Esophagus squamous epithelium (tissue), 5 donors: ENCODE results near the gene FLNB. TPM values are rescaled to one million over a fixed set of nuclear protein-coding genes. Genes with fewer than 3 reads are reported as not detected.

Source experiments
- DNase-seq: peaks from one replicate; lab custom pipeline; 2025; lab: John Stamatoyannopoulos, UW
- H3K27ac ChIP-seq, 4 donors: fragments of 200-600 bp; sonication (generic); one replicate each; pipeline ENCODE4 v1.5.1; 2016 to 2019; ENCODE audit warnings: mild to moderate bottlenecking in 1 of 4
- H3K27me3 ChIP-seq, 4 donors: fragments of 200-600 bp; sonication (generic); 1 replicate in 3 of 4; 2 replicates in 1 of 4; pipeline versions ENCODE4 v1.5.1 to v1.6.0; 2017 to 2021; ENCODE audit warnings: antibody characterized with exemption in 1 of 4
- H3K36me3 ChIP-seq, 3 donors: fragments of 200-600 bp; sonication (generic); one replicate each; pipeline ENCODE4 v1.5.1; 2016 to 2019
- H3K4me1 ChIP-seq, 3 donors: fragments of 200-600 bp; sonication (generic); one replicate each; pipeline ENCODE4 v1.5.1; 2017 to 2019
- H3K4me3 ChIP-seq, 4 donors: fragments of 200-600 bp; sonication (generic); 1 replicate in 3 of 4; 2 replicates in 1 of 4; pipeline ENCODE4 v1.5.1; 2016 to 2019; ENCODE audit warnings: mild to moderate bottlenecking in 2 of 4, moderate library complexity in 1 of 4
- H3K9me3 ChIP-seq, 3 donors: fragments of 200-600 bp; sonication (generic); one replicate each; pipeline ENCODE4 v1.5.1; 2016 to 2019
- CTCF ChIP-seq, 6 experiments: fragments of 450-650 bp in 4 of 6; fragments of 200-600 bp in 2 of 6; sonication (generic) in 2 of 6; IDR thresholded peaks; one replicate each; pipeline ENCODE4 v1.5.1; 2016 to 2019; ENCODE audit warnings: antibody characterized with exemption in 6 of 6, mild to moderate bottlenecking in 4 of 6, moderate library complexity in 4 of 6
- POLR2A ChIP-seq, 4 donors: fragments of 450-650 bp; IDR thresholded peaks; one replicate each; pipeline ENCODE4 v1.6.1; 2017; ENCODE audit warnings: antibody characterized with exemption in 4 of 4, mild to moderate bottlenecking in 4 of 4, moderate library complexity in 3 of 4
- WGBS, 2 donors: methylation state at CpG; one replicate each; pipeline ENCODE4 v1.1.5; 2018; 5-methylcytosine and 5-hydroxymethylcytosine counted together
- intact Hi-C: fragments of 100-400 bp; cut with DNase I; formaldehyde crosslinking; loops from one replicate; pipeline ENCODE4 v1.15.0; 2022
- total RNA-seq, 4 donors: library from RNA; depleted of rRNA; stranded (reverse); fragments of >200 nt; gene quantifications; one replicate each; pipeline ENCODE4 v1.1.0, GENCODE V29; 2016
- donor health status: DM: yes; HTN: yes; CAD: no.

FLNB gene
- total RNA-seq, 4 donors from 2014 or later, result 65.4 to 77.0 (median 71.5) TPM

DNA sequence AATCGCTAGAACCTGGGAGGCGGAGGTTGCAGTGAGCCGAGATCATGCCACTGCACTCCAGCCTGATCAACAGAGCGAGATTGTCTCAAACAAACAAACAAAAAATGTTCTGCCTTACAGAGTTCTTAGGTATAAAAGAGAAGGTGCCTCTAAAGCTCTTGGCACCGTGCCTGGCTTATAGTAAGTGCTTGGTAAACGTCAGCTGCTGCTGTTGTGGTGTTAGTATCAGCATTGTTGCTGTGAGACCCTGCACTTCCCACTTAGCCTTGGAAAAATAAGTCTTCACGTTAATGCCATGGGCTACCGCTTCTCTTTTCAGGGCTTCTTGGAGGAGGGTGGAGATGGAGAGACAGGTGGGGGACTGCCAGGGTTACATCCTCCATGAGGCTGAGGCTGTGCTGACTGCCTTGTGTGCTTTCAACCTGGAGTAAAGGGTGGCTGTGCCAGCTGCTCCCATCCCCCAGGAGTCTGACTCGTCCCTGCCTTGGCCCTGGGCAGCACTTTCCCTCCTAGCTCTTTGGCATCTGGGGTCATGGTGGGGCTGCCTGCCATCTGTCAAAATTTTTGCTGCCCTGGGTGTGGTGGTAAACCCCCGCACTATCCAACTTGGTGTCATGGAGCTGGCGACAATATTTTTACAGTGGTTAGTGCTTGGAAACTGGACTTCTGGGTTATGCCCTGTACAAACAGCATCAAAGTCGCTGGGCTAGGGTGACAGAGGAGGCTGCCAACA, 17.8 kb downstream of the FLNB start:
- intact Hi-C loops, result no loop called here
- Histone ChIP-seq H3K4me1 (peaks cover 17 to 62% (median 48%) of the 10 kb centered on the region in 3 donors), H3K9me3 (no peaks in the 10 kb centered on the region), H3K36me3 (no peaks in the 10 kb centered on the region), H3K27me3 (no peaks in the 10 kb centered on the region), H3K4me3 (peak overlapping the region in 1 of 4 donors; percentile 38), H3K27ac (peak overlapping the region; percentile 29 to 86 (median 78))
- TF ChIP-seq POLR2A (IDR thresholded peaks at IDR 0.05) (no peak), CTCF (IDR thresholded peaks at IDR 0.05) (no peak)
- no peak for DNase-seq
- WGBS, 2 donors, result 35 to 40% methylated on average over 10 to 12 of the region's 12 CpGs

GRCh38 chr3:58026598-58026997, 18.4 kb downstream of the FLNB start:
- WGBS, 2 donors, result 17 to 34% methylated on average over 4 to 7 of the region's 7 CpGs
- H3K27ac ChIP-seq, result peak overlapping the region; percentile 31 to 86 (median 78)
- H3K4me1 ChIP-seq, result peaks cover 13 to 56% (median 42%) of the 10 kb centered on the region in 3 donors
- no peaks in the 10 kb centered on the region for H3K36me3 ChIP-seq
- H3K9me3 ChIP-seq, result no peaks in the 10 kb centered on the region
- TF ChIP-seq POLR2A (IDR thresholded peaks at IDR 0.05) (no peak), CTCF (IDR thresholded peaks at IDR 0.05) (peak in 2 of 6 experiments; percentile 22 to 40)
- H3K27me3 ChIP-seq, result no peaks in the 10 kb centered on the region
- intact Hi-C loops, result no loop called here
- H3K4me3 ChIP-seq, result peak overlapping the region in 1 of 4 donors; percentile 38
- DNase-seq, result no peak

DNA sequence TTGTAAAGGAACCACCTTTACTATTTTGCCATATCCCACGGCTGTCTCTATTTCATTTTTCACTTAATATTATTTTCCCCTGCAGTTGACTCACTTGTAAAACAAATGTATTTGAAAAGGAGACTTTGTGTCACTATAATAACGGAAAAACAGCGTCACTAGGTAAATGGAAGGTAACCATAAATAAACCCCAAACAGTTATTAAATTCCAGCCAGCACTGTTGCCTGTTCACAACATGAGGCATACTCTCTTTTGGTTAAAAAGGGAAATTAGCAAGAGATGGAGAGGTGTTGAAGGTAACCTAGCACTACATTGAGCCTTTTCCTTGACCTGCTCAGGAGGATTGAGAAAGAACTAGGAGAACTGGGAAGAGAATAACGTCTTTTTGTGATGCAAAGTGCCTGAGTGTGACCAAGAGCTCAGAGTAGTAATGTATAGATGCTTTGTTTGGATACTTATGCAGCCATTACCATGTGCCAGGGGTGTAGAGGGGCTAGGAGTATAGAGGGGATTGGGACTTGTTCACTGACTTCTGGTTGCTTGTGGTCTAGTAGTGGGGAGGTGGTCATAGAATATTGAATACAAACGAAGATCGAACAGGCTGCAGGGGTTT, 19.6 kb downstream of the FLNB start:
- Histone ChIP-seq H3K4me3 (no peak overlapping the region), H3K27ac (peak overlapping the region in 3 of 4 donors; percentile 10 to 79 (median 76)), H3K36me3 (no peaks in the 10 kb centered on the region), H3K9me3 (no peaks in the 10 kb centered on the region), H3K27me3 (no peaks in the 10 kb centered on the region), H3K4me1 (peaks cover 13 to 44% (median 33%) of the 10 kb centered on the region in 3 donors)
- 60 to 70% methylated on average over 6 of the region's 6 CpGs for WGBS, 2 donors
- intact Hi-C loops, result no loop called here
- TF ChIP-seq CTCF (IDR thresholded peaks at IDR 0.05) (no peak), POLR2A (IDR thresholded peaks at IDR 0.05) (no peak)
- no peak for DNase-seq

DNA sequence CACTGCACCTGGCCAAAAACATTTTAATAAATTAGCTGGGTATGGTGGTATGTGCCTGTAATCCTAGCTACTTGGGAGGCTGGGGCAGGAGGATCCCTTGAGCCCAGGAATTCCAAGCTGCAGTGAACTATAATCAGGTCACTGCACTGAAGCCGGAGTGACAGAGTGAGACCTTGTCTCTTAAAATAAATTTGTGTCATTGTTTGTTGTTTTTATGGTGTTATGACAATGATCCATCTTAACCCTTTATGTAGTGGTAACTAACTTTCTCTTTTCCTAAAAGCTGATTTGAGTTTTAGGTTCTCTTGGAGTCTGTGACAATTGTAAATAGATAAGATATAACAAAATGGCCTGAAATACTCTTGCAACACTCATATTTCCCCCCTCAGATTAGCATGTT, 20.7 kb downstream of the FLNB start:
- intact Hi-C loops, result no loop called here
- no peaks in the 10 kb centered on the region for H3K9me3 ChIP-seq
- no peaks in the 10 kb centered on the region for H3K36me3 ChIP-seq
- H3K27ac ChIP-seq, result peak overlapping the region in 1 of 4 donors; percentile 9
- peaks cover 13 to 33% (median 30%) of the 10 kb centered on the region in 3 donors for H3K4me1 ChIP-seq
- no peak for DNase-seq
- H3K4me3 ChIP-seq, result no peak overlapping the region
- no peaks in the 10 kb centered on the region for H3K27me3 ChIP-seq
- TF ChIP-seq CTCF (IDR thresholded peaks at IDR 0.05), result no peak
- TF ChIP-seq POLR2A (IDR thresholded peaks at IDR 0.05), result no peak
- WGBS, 2 donors, result 83 to 89% methylated on average over 1 of the region's 1 CpG
